ENCODE measurements around the gene ITPKB. TPM values are rescaled to one million over a fixed set of nuclear protein-coding genes. Genes with fewer than 3 reads are reported as not detected.

ITPKB gene
- total RNA-seq: 2.6 and 4.7 TPM in 2 replicates

- DNase-seq (ENCODE audit: low read depth): peak; percentile 61
- H3K4me3 ChIP-seq (ENCODE audit: low read depth, low read length): peak within 1 kb of the TSS; percentile 64
- TF ChIP-seq CTCF (IDR thresholded peaks at IDR 0.05; ENCODE audit: insufficient read depth, low read depth, low read length): no peak
These were observed at the start of gene ITPKB for GRCh38 chr1:226738995-226739695. Gene ITPKB, minus strand, starts transcription at chr1:226739282. Its CDS starts 1,824 bp downstream, at chr1:226737458.

GRCh38 chr1:226787638-226788037 lies 48.6 kb upstream of the ITPKB start:
- no peak for DNase-seq (ENCODE audit: low read depth)
- no peak for TF ChIP-seq CTCF (IDR thresholded peaks at IDR 0.05; ENCODE audit: insufficient read depth, low read depth, low read length)

DNA sequence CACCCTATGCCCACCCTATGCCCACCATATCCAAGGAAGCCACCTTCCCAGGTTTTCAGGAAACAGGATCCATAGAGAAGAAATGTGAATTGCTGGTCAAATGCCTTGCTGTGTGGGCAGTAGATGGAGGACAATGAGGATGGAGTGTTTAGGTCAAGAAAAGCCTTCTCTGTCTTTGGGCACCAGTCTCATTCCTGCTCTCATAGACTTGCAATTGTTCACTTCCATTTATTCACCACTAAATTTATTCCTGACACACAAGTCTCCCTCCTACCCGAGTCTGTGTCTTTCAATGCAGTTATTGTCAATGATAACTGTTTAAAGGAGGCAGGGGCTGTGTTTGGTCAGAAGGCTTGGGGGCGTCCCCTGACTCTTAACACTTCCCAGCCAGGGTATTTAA lies 48.0 kb upstream of the ITPKB start:
- no peak for DNase-seq (ENCODE audit: low read depth)
- no peak for TF ChIP-seq CTCF (IDR thresholded peaks at IDR 0.05; ENCODE audit: insufficient read depth, low read depth, low read length)

More at GRCh38 chr1:226787638-226788037, 48.6 kb upstream of the ITPKB start:
- H3K4me3 ChIP-seq (ENCODE audit: low read depth, low read length): no peak overlapping the region

DNA sequence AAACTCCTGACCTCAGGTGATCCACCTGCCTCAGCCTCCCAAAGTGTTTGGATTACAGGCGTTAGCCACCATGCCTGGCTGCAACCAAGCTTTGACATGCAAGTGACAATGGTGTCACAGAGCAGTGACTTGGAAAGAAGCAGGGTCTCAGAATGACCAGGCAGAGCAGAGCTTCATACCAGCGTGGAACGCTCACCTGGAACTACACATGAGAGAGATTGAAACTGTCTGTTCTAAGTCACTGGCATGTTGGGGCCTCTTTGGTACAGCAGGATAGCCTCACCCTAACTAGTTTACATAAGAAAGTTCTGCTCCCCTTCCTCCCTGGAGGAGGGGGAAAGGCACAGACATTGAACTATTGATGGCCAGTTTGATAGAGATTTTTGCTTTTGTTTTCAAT lies 47.5 kb upstream of the ITPKB start:
- DNase-seq (ENCODE audit: low read depth): no peak
- no peak overlapping the region for H3K4me3 ChIP-seq (ENCODE audit: low read depth, low read length)
- no peak for TF ChIP-seq CTCF (IDR thresholded peaks at IDR 0.05; ENCODE audit: insufficient read depth, low read depth, low read length)

More for the DNA sequence above, 48.0 kb upstream of the ITPKB start:
- no peak overlapping the region for H3K4me3 ChIP-seq (ENCODE audit: low read depth, low read length)

DNA sequence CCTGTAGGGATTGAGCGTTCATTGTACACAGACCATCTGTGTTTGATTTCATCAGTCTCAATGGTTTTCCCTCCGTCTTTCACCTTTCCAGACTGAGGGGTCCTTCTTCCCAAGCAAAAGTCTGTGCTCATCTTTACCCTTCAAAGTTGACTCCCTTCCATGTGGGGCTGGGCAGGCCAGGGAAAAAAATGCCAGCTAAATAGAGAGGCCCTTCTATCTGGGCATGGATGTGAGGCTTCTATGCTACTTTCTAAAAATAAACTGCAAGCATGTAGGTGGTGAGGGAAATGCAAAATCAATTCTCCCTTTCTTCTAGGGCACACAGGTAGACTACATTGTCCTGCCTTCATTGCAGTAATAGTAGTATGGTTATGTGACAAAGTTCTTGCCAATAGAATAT lies 46.7 kb upstream of the ITPKB start:
- no peak for TF ChIP-seq CTCF (IDR thresholded peaks at IDR 0.05; ENCODE audit: insufficient read depth, low read depth, low read length)
- no peak for DNase-seq (ENCODE audit: low read depth)
- H3K4me3 ChIP-seq (ENCODE audit: low read depth, low read length): no peak overlapping the region

- no peak overlapping the region for H3K4me3 ChIP-seq (ENCODE audit: low read depth, low read length)
- TF ChIP-seq CTCF (IDR thresholded peaks at IDR 0.05; ENCODE audit: insufficient read depth, low read depth, low read length): no peak
- DNase-seq (ENCODE audit: low read depth): no peak
These were observed 45.3 kb upstream of the ITPKB start for GRCh38 chr1:226784081-226785049.

Data from fibroblast of villous mesenchyme (primary cell).